Activated CD4-positive, alpha-beta T cell treated with anti-CD3 and anti-CD28 coated beads, Interleukin-2, amount 50 U/mL, for 4 hours (primary cell): ENCODE results near the gene FOXN1.
"Not testable (repeated sequence)": the region's sequence is repeated elsewhere in the genome, so short reads cannot be mapped to it uniquely, and the experiment has no call there.

Source experiments
- DNase-seq, 2 experiments: peaks; one replicate each; pipeline ENCODE4 v3.0.0-alpha.2; 2020

The FOXN1 gene

GRCh38 chr17:28501421-28502284 is 4.5 kb upstream of the FOXN1 start:
- DNase-seq = no peak

- no peak for DNase-seq
Observed at GRCh38 chr17:28503420-28503819, 2.7 kb upstream of the FOXN1 start.

GRCh38 chr17:28506763-28507487 is 777 bp downstream of the FOXN1 start:
- no peak for DNase-seq

- no peak for DNase-seq
Observed at GRCh38 chr17:28507567-28508203, 1.5 kb downstream of the FOXN1 start.

GRCh38 chr17:28508211-28508724 is 2.1 kb downstream of the FOXN1 start:
- DNase-seq = no peak

- no peak for DNase-seq
Observed at GRCh38 chr17:28509789-28510188, 3.6 kb downstream of the FOXN1 start.

- DNase-seq = no peak
Observed at GRCh38 chr17:28511858-28512461, 5.8 kb downstream of the FOXN1 start.

- no peak for DNase-seq
Observed at GRCh38 chr17:28513476-28513875, 7.3 kb downstream of the FOXN1 start.

- DNase-seq = no peak
Observed at GRCh38 chr17:28514561-28515002, 8.4 kb downstream of the FOXN1 start.

- DNase-seq = no peak
Observed at GRCh38 chr17:28515518-28515917, 9.4 kb downstream of the FOXN1 start.

GRCh38 chr17:28518132-28518531 is 12.0 kb downstream of the FOXN1 start:
- DNase-seq = no peak

GRCh38 chr17:28518578-28518977 is 12.4 kb downstream of the FOXN1 start:
- DNase-seq = no peak

- no peak for DNase-seq
Observed at GRCh38 chr17:28519236-28519635, 13.1 kb downstream of the FOXN1 start.

GRCh38 chr17:28520687-28521086 is 14.5 kb downstream of the FOXN1 start:
- no peak for DNase-seq

GRCh38 chr17:28521311-28522085 is 15.3 kb downstream of the FOXN1 start:
- DNase-seq = no peak

- DNase-seq = not testable (repeated sequence)
Observed at GRCh38 chr17:28522281-28522680, 16.1 kb downstream of the FOXN1 start.

GRCh38 chr17:28523186-28523585 is 17.0 kb downstream of the FOXN1 start:
- no peak for DNase-seq

GRCh38 chr17:28523876-28524275 is 17.7 kb downstream of the FOXN1 start:
- no peak for DNase-seq

- DNase-seq = no peak
Observed at GRCh38 chr17:28524476-28525424, 18.6 kb downstream of the FOXN1 start.

GRCh38 chr17:28526381-28526780 is 20.2 kb downstream of the FOXN1 start:
- no peak for DNase-seq

GRCh38 chr17:28527181-28527681 is 21.1 kb downstream of the FOXN1 start:
- DNase-seq = no peak
